Coronary artery (tissue), 2 donors: ENCODE data around the gene USP10.

ENCODE experiments used
- DNase-seq: peaks from one replicate; pipeline ENCODE4 v3.0.0-alpha.2; 2017; ENCODE audit warnings: low spot score
- H3K27ac ChIP-seq, 2 donors: fragments of 200-600 bp; sonication (generic); one replicate each; pipeline ENCODE4 v1.5.1; 2016 to 2019
- H3K4me3 ChIP-seq: fragments of 200-600 bp; sonication (generic); 2 replicates; pipeline ENCODE4 v1.5.1; 2016; ENCODE audit warnings: mild to moderate bottlenecking, moderate library complexity
- CTCF ChIP-seq: fragments of 200-600 bp; sonication (generic); IDR thresholded peaks from one replicate; pipeline ENCODE4 v1.5.1; 2019; ENCODE audit warnings: antibody characterized with exemption

Gene USP10

GRCh38 chr16:84663433-84664101 lies 36.2 kb upstream of the USP10 start:
- TF ChIP-seq CTCF: no peak
- no peak overlapping the region for H3K27ac ChIP-seq
- no peak for DNase-seq

GRCh38 chr16:84665359-84665758 lies 34.4 kb upstream of the USP10 start:
- Histone ChIP-seq H3K4me3 (no peak overlapping the region), H3K27ac (no peak overlapping the region)
- no peak for TF ChIP-seq CTCF
- no peak for DNase-seq

More at GRCh38 chr16:84663433-84664101, 36.2 kb upstream of the USP10 start:
- no peak overlapping the region for H3K4me3 ChIP-seq

GRCh38 chr16:84665843-84666242 lies 34.0 kb upstream of the USP10 start:
- no peak for DNase-seq
- Histone ChIP-seq H3K27ac (no peak overlapping the region), H3K4me3 (no peak overlapping the region)
- TF ChIP-seq CTCF: no peak

- no peak for DNase-seq
- Histone ChIP-seq H3K27ac (no peak overlapping the region), H3K4me3 (no peak overlapping the region)
- TF ChIP-seq CTCF: no peak
Measured at GRCh38 chr16:84667600-84668309, 32.0 kb upstream of the USP10 start.

GRCh38 chr16:84670063-84670462 lies 29.7 kb upstream of the USP10 start:
- TF ChIP-seq CTCF: no peak
- no peak for DNase-seq
- Histone ChIP-seq H3K4me3 (no peak overlapping the region), H3K27ac (no peak overlapping the region)

GRCh38 chr16:84672276-84673202 lies 27.3 kb upstream of the USP10 start:
- peak; percentile 84 for TF ChIP-seq CTCF
- Histone ChIP-seq H3K4me3 (no peak overlapping the region), H3K27ac (no peak overlapping the region)
- DNase-seq: peak; percentile 81
